Activated CD4-positive, alpha-beta memory T cell treated with anti-CD3 and anti-CD28 coated beads, Interleukin-2, amount 10 ng/mL, durations not matched to agents 7 days and 5 days (primary cell): Measurements from ENCODE around the gene PDE4DIP. TPM values are rescaled to one million over a fixed set of nuclear protein-coding genes. Genes with fewer than 3 reads are reported as not detected.
"Not testable (repeated sequence)": the region's sequence is repeated elsewhere in the genome, so short reads cannot be mapped to it uniquely, and the experiment has no call there.

Experiments used
- CTCF ChIA-PET: fragments of 350-600 bp; sonication (Branson Sonifier 250); formaldehyde crosslinking; loops from one replicate; lab custom pipeline; 2021; ENCODE audit warnings: antibody characterized with exemption, inconsistent platforms; lab: Charles Lee
- POLR2A ChIA-PET: fragments of 350-600 bp; sonication (Branson Sonifier 250); formaldehyde crosslinking; loops from one replicate; lab custom pipeline; 2021; ENCODE audit warnings: antibody characterized with exemption; lab: Charles Lee
- DNase-seq: peaks from one replicate; pipeline ENCODE4 v3.0.0-alpha.2; 2020
- H3K27ac Mint-ChIP-seq: one replicate; pipeline ENCODE4 v1.8.0; 2021; ENCODE audit warnings: mild to moderate bottlenecking, mixed read lengths
- H3K27me3 Mint-ChIP-seq: one replicate; pipeline ENCODE4 v1.8.0; 2021; ENCODE audit warnings: mixed read lengths
- H3K36me3 Mint-ChIP-seq: one replicate; pipeline ENCODE4 v1.8.0; 2021; ENCODE audit warnings: low read depth, mixed read lengths
- H3K4me1 Mint-ChIP-seq: one replicate; pipeline ENCODE4 v1.8.0; 2021; ENCODE audit warnings: mixed read lengths
- H3K4me3 Mint-ChIP-seq: one replicate; pipeline ENCODE4 v1.8.0; 2021; ENCODE audit warnings: mild to moderate bottlenecking, mixed read lengths
- H3K9me3 Mint-ChIP-seq: one replicate; pipeline ENCODE4 v1.8.0; 2021; ENCODE audit warnings: mixed read lengths
- total RNA-seq, 2 experiments: library from RNA; stranded (reverse); gene quantifications; one replicate each; pipeline ENCODE4 v1.2.3, GENCODE V29; 2021

The PDE4DIP gene
- total RNA-seq, 2 experiments from 2014 or later, result 30.8 to 31.3 TPM

DNA sequence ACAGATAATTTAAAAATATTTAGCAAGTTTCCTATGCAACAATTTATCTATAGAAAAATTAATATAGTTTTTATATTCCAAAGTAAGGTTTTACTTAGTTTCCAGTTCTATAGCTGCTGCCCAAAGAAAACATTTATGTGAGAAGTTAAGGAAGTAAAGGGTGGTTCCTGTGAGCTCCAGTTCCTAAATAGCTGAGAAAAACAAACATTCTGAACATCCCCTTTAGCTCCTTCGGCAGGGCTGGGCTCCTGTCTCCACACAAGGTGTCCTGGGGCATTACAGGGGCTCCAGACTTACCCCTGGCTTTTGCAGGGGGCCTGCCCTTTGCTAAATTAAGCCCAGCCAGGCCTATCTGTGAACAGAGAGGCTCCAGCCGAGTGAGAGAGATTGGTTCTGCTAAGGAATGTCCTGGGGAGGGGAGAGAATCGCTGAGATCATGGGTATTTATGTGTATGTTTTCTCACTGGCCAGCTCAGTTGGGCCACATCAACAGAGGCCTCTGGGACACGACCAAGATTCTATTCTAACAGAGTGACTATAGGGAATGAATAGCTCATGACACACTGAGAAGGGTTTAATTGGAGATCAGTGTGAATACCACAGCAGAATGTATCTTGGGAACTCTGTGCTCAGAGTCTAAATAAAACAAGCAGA lies 72.6 kb downstream of the PDE4DIP start:
- CTCF ChIA-PET, H3K4me3 Mint-ChIP-seq, H3K4me1 Mint-ChIP-seq, H3K9me3 Mint-ChIP-seq, H3K27ac Mint-ChIP-seq, H3K27me3 Mint-ChIP-seq, DNase-seq, POLR2A ChIA-PET, H3K36me3 Mint-ChIP-seq: not testable (repeated sequence)

DNA sequence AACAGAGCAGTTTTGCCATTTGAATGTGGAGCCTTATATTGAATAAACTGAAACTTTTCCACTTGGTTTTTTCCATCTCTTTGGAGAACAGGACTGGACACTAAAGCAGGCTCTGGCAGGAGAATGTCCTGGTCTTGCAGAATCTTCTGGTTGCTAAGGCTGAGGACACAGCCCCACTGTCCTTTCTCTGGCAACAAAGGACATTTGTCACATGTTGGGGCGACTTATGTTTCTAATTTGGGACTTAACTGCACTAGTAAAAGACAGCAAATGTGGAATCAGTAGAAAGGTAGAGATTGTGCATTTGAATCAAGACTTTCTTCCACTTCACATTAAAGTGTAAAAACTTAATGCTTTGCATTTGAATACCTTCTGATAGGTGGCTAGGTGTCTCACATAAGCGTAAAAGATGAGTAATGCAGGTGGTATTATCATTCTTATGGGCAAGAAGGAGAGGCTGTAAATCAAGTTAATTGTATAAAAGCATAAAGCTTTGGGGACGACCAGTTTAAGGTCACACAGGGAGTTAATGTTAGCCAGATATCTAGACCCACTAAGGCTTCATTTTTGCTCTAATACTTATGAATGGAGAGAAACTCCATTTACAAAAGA lies 74.7 kb downstream of the PDE4DIP start:
- POLR2A ChIA-PET, H3K4me1 Mint-ChIP-seq, CTCF ChIA-PET, H3K27ac Mint-ChIP-seq, DNase-seq, H3K36me3 Mint-ChIP-seq, H3K9me3 Mint-ChIP-seq, H3K27me3 Mint-ChIP-seq, H3K4me3 Mint-ChIP-seq: not testable (repeated sequence)

DNA sequence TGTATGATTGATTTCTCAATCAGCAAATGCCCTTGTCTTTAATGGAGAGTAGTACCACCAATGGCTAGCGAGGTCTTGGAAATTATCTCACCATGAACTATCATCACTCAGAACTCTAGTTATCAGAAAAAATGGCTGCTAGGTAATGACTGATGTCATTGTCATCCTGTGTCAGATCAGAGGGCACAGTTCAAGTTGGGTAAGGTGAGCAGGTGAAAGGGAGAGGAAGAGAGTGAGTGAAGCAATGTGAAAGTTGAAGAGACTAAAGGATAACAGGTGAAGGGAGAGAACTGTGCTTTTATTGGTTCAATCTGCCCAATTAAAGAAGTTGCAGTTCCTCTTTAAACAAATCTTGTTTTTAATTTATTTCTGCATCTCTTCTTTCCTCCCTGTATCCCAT lies 76.8 kb downstream of the PDE4DIP start:
- H3K4me1 Mint-ChIP-seq, CTCF ChIA-PET, H3K9me3 Mint-ChIP-seq, DNase-seq, H3K27ac Mint-ChIP-seq, POLR2A ChIA-PET, H3K36me3 Mint-ChIP-seq, H3K27me3 Mint-ChIP-seq, H3K4me3 Mint-ChIP-seq: not testable (repeated sequence)

DNA sequence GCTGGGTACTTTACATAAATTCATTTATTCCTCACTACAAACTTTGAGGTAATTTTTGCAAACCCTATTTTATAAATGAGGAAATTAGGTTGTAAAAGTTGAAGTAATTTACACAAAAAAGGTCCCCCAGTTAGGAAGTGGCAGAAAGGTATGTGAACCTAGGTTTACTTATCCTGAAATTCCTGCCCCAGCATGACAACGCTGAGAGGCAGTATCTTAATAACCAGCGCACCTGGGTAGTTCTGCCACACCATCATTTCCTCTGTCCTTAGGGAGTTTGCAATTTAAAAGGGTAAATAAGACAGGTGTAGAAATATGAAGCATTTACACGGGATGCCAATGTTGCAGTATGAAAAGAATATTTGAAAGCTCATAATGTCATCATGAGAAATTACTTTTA lies 79.6 kb downstream of the PDE4DIP start:
- H3K27ac Mint-ChIP-seq, H3K4me3 Mint-ChIP-seq, H3K27me3 Mint-ChIP-seq, H3K9me3 Mint-ChIP-seq, H3K36me3 Mint-ChIP-seq, DNase-seq, CTCF ChIA-PET, H3K4me1 Mint-ChIP-seq, POLR2A ChIA-PET: not testable (repeated sequence)

DNA sequence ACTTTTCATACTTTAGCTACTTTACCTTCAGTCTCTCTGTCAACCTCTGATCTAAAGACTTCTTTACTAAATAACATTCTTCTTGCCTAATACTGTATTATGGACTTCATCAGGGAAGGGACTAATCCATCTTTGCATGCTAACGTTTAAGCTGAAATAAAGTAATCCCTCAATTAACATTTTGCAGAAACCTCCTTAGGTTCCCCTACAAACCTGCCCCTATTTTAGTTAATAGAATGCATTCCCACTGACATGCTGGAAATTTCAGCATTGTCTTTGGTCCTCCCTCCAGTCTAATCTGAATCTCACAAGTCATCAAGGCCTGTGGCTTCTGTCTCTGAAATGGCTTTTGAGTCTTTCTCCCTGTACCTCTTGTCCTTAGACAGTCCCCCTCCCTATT lies 83.4 kb downstream of the PDE4DIP start:
- H3K27ac Mint-ChIP-seq, H3K4me1 Mint-ChIP-seq, POLR2A ChIA-PET, H3K9me3 Mint-ChIP-seq, H3K4me3 Mint-ChIP-seq, CTCF ChIA-PET, DNase-seq, H3K27me3 Mint-ChIP-seq, H3K36me3 Mint-ChIP-seq: not testable (repeated sequence)

DNA sequence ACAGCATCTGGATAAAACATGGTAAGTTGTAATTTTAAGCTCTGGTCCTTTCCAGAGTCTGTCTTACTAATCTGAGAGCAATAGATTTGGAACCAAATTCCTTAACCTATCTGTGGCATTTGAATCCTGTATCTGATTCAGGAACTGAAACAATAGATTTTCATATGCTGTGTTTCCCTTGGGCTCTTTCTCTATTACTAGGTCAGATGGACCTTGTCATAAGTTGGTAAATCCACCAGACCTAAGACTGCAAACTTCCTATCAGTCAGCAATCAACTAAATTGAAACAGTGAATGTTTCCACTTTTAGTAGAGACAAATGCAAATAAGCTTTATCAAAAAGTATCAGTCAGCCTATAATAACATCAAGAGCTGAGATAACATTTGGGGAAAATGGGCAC lies 85.0 kb downstream of the PDE4DIP start:
- H3K4me1 Mint-ChIP-seq, DNase-seq, H3K27ac Mint-ChIP-seq, H3K4me3 Mint-ChIP-seq, POLR2A ChIA-PET, H3K36me3 Mint-ChIP-seq, CTCF ChIA-PET, H3K9me3 Mint-ChIP-seq, H3K27me3 Mint-ChIP-seq: not testable (repeated sequence)

GRCh38 chr1:148935381-148936002 lies 91.3 kb downstream of the PDE4DIP start:
- H3K27me3 Mint-ChIP-seq, H3K27ac Mint-ChIP-seq, H3K9me3 Mint-ChIP-seq, CTCF ChIA-PET, POLR2A ChIA-PET, H3K4me3 Mint-ChIP-seq, DNase-seq, H3K36me3 Mint-ChIP-seq, H3K4me1 Mint-ChIP-seq: not testable (repeated sequence)

DNA sequence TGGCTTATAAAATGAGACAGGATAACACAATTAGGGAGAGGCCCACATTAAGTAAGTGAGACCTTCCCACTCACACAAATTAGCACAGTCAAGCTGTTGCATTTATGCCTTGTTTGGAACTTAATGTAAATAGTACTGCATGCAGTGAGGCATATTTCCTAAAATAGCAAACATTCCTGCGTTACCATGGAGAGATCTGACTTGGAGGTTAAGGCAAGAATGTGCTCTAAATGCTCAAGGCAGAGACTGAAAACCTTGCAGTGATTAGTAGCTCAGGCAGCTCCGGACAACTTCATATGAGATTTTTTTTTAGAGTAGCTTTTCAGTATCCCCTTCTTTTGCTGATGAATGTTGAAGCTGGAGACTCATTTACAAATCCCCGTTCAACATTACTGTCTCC lies 98.7 kb downstream of the PDE4DIP start:
- H3K36me3 Mint-ChIP-seq, H3K4me3 Mint-ChIP-seq, H3K27ac Mint-ChIP-seq, CTCF ChIA-PET, H3K9me3 Mint-ChIP-seq, POLR2A ChIA-PET, DNase-seq, H3K4me1 Mint-ChIP-seq, H3K27me3 Mint-ChIP-seq: not testable (repeated sequence)

DNA sequence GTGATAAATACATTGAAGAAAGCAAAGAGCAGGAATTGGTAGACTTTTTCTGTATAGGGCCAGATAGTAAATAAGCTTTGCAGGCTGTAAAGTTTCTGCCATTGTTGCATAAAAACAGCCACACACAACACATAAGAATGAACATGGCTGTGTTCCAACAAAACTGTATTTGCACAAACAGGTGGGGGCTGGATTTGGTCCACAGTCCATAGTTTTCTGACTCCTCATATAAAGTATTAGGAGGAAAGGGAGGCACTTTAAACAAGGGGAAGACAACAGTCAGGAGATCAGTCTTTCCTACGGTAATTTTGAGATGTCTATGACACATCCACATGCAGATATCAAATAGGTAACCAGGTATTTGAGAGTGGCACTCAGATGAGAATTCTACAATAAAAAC lies 100.9 kb downstream of the PDE4DIP start:
- H3K4me3 Mint-ChIP-seq, H3K36me3 Mint-ChIP-seq, DNase-seq, POLR2A ChIA-PET, H3K4me1 Mint-ChIP-seq, H3K27ac Mint-ChIP-seq, H3K27me3 Mint-ChIP-seq, H3K9me3 Mint-ChIP-seq, CTCF ChIA-PET: not testable (repeated sequence)

GRCh38 chr1:148948768-148949167 lies 104.5 kb downstream of the PDE4DIP start:
- not testable (repeated sequence) for H3K27me3 Mint-ChIP-seq, H3K9me3 Mint-ChIP-seq

GRCh38 chr1:148951336-148952227 lies 107.4 kb downstream of the PDE4DIP start:
- Mint-ChIP-seq H3K4me3 (peak overlapping the region; percentile 77), H3K27ac (peak overlapping the region; percentile 77), H3K4me1 (peaks cover 16% of the 10 kb centered on the region)
- H3K9me3 Mint-ChIP-seq, H3K27me3 Mint-ChIP-seq, H3K36me3 Mint-ChIP-seq, CTCF ChIA-PET, POLR2A ChIA-PET: not testable (repeated sequence)
- DNase-seq, result peak; percentile 79

More at GRCh38 chr1:148948768-148949167, 104.5 kb downstream of the PDE4DIP start:
- DNase-seq, CTCF ChIA-PET, H3K36me3 Mint-ChIP-seq, H3K4me3 Mint-ChIP-seq, H3K27ac Mint-ChIP-seq, POLR2A ChIA-PET: not testable (repeated sequence)
- H3K4me1 Mint-ChIP-seq, result peaks cover 12% of the 10 kb centered on the region

DNA sequence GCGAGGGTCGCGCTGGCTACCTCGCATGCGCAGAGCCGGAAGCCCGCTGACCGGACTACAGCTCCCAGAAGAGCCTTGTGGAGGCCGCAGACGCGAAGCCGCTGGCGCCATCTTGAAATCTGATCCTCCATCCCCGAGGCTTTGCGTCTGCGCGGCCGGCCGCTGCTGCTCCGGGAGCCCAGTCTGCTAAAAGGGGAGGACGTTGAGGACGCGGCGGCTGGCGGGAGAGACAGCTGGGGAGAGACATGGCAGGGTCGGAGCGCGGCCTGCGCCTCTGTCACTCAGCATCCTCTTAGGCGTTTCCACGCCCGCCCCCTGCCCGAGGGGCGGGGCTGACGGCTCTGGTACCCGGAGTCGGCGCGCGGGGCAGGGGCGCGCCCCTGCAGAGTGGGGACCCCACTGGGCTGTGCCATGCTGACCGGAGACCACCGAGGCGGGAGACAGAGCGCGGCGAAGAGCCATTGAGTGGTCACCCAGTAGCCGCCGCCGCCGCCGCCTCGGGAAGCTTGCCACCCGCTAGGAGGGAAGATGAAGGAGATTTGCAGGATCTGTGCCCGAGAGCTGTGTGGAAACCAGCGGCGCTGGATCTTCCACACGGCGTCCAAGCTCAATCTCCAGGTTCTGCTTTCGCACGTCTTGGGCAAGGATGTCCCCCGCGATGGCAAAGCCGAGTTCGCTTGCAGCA lies 108.2 kb downstream of the PDE4DIP start:
- H3K27me3 Mint-ChIP-seq, H3K9me3 Mint-ChIP-seq, POLR2A ChIA-PET, H3K36me3 Mint-ChIP-seq, CTCF ChIA-PET: not testable (repeated sequence)
- Mint-ChIP-seq H3K27ac (peak overlapping the region; percentile 77), H3K4me1 (peaks cover 16% of the 10 kb centered on the region), H3K4me3 (peak overlapping the region; percentile 86)
- DNase-seq, result peak; percentile 71
